WTC11 (cell line): ENCODE measurements around the gene GNA12. TPM values are rescaled to one million over a fixed set of nuclear protein-coding genes. Genes with fewer than 3 reads are reported as not detected.

ENCODE experiments used
- ATAC-seq: fragments of 200-7000 bp; cut with Tn5 transposase; 2 replicates; pipeline ENCODE4 v1.10.0; 2021; ENCODE audit warnings: mild to moderate bottlenecking, moderate library complexity
- CTCF ChIA-PET: fragments of 300-600 bp; sonication (Branson Sonifier 250); formaldehyde crosslinking; loops from one replicate; lab custom pipeline; 2021; ENCODE audit warnings: antibody characterized with exemption; lab: Charles Lee
- POLR2A ChIA-PET: fragments of 350-600 bp; sonication (Branson Sonifier 250); formaldehyde crosslinking; loops from one replicate; lab custom pipeline; 2021; ENCODE audit warnings: antibody characterized with exemption; lab: Charles Lee
- DNase-seq: peaks from one replicate; pipeline ENCODE4 v3.0.0; 2021; ENCODE audit warnings: low spot score
- H3K27ac Mint-ChIP-seq: 2 replicates; pipeline ENCODE4 v1.8.0; 2021; ENCODE audit warnings: mixed read lengths
- H3K27me3 Mint-ChIP-seq: 2 replicates; pipeline ENCODE4 v1.8.0; 2021; ENCODE audit warnings: low read depth, mild to moderate bottlenecking, moderate library complexity, mixed read lengths
- H3K36me3 Mint-ChIP-seq: 2 replicates; pipeline ENCODE4 v1.8.0; 2021; ENCODE audit warnings: mixed read lengths
- H3K4me1 Mint-ChIP-seq: 2 replicates; pipeline ENCODE4 v1.8.0; 2022; ENCODE audit warnings: mixed read lengths
- H3K4me3 Mint-ChIP-seq: 2 replicates; pipeline ENCODE4 v1.8.0; 2021; ENCODE audit warnings: mild to moderate bottlenecking, moderate library complexity, mixed read lengths
- H3K9me3 Mint-ChIP-seq: 2 replicates; pipeline ENCODE4 v1.8.0; 2021; ENCODE audit warnings: mixed read lengths
- ELF4 ChIP-seq: sonication (generic); formaldehyde crosslinking; IDR thresholded peaks from 2 replicates; pipeline ENCODE4 v1.8.1; 2022; ENCODE audit warnings: low read depth, mild to moderate bottlenecking, moderate library complexity, missing genetic modification reagents
- EMX1 ChIP-seq: fragments of 250-450 bp; sonication (Bioruptor Pico); IDR thresholded peaks from 2 replicates; pipeline ENCODE4 v1.8.0; 2021; ENCODE audit warnings: mild to moderate bottlenecking
- FOXJ3 ChIP-seq: sonication (generic); formaldehyde crosslinking; IDR thresholded peaks from 2 replicates; pipeline ENCODE4 v1.9.0; 2021; ENCODE audit warnings: missing genetic modification reagents, mild to moderate bottlenecking, borderline replicate concordance
- FOXK1 ChIP-seq: sonication (generic); formaldehyde crosslinking; IDR thresholded peaks from 2 replicates; pipeline ENCODE4 v1.8.0; 2022; ENCODE audit warnings: mild to moderate bottlenecking, moderate library complexity, missing genetic modification reagents
- FOXP1 ChIP-seq: sonication (generic); formaldehyde crosslinking; IDR thresholded peaks from 2 replicates; pipeline ENCODE4 v1.8.0; 2022; ENCODE audit warnings: missing genetic modification reagents, mild to moderate bottlenecking, moderate library complexity, borderline replicate concordance
- GRHL2 ChIP-seq: fragments of 250-450 bp; sonication (Bioruptor Pico); IDR thresholded peaks from 2 replicates; pipeline ENCODE4 v1.8.0; 2022; ENCODE audit warnings: mild to moderate bottlenecking, moderate library complexity; ENCODE audit not compliant: insufficient replicate concordance, severe bottlenecking
- GTF2I ChIP-seq: fragments of 250-450 bp; sonication (Bioruptor Pico); conservative IDR thresholded peaks from 2 replicates; pipeline ENCODE4 v1.4.0; 2021; ENCODE audit warnings: mild to moderate bottlenecking
- HMGXB4 ChIP-seq: sonication (generic); formaldehyde crosslinking; IDR thresholded peaks from 2 replicates; pipeline ENCODE4 v1.8.1; 2023; ENCODE audit warnings: mild to moderate bottlenecking, moderate library complexity, missing genetic modification reagents
- MXD4 ChIP-seq: fragments of 250-450 bp; sonication (Bioruptor Pico); IDR thresholded peaks from 2 replicates; pipeline ENCODE4 v1.8.0; 2021; ENCODE audit warnings: mild to moderate bottlenecking, moderate library complexity, borderline replicate concordance
- PRRX2 ChIP-seq: fragments of 250-450 bp; sonication (Bioruptor Pico); IDR thresholded peaks from 2 replicates; pipeline ENCODE4 v1.8.0; 2021; ENCODE audit warnings: mild to moderate bottlenecking
- TCF7 ChIP-seq: sonication (generic); formaldehyde crosslinking; IDR thresholded peaks from 2 replicates; pipeline ENCODE4 v1.8.0; 2022; ENCODE audit warnings: mild to moderate bottlenecking, low read depth, missing genetic modification reagents, moderate library complexity
- USF1 ChIP-seq: sonication (generic); formaldehyde crosslinking; IDR thresholded peaks from 2 replicates; pipeline ENCODE4 v1.8.0; 2022; ENCODE audit warnings: mild to moderate bottlenecking, missing genetic modification reagents
- ZBTB21 ChIP-seq: sonication (generic); formaldehyde crosslinking; IDR thresholded peaks from 2 replicates; pipeline ENCODE4 v1.8.1; 2023; ENCODE audit warnings: mild to moderate bottlenecking, missing genetic modification reagents, borderline replicate concordance
- ZNF121 ChIP-seq: sonication (generic); formaldehyde crosslinking; IDR thresholded peaks from 2 replicates; pipeline ENCODE4 v1.8.0; 2023; ENCODE audit warnings: missing genetic modification reagents
- ZNF219 ChIP-seq: sonication (generic); formaldehyde crosslinking; IDR thresholded peaks from 2 replicates; pipeline ENCODE4 v1.8.0; 2023; ENCODE audit warnings: missing genetic modification reagents, mild to moderate bottlenecking, borderline replicate concordance
- ZNF232 ChIP-seq: sonication (generic); formaldehyde crosslinking; IDR thresholded peaks from 2 replicates; pipeline ENCODE4 v1.8.0; 2022; ENCODE audit warnings: mild to moderate bottlenecking, missing genetic modification reagents
- ZNF317 ChIP-seq: sonication (generic); formaldehyde crosslinking; IDR thresholded peaks from 2 replicates; pipeline ENCODE4 v1.8.1; 2023; ENCODE audit warnings: low read depth, mild to moderate bottlenecking, moderate library complexity, missing genetic modification reagents, borderline replicate concordance
- ZNF396 ChIP-seq: fragments of 250-450 bp; sonication (Bioruptor Pico); IDR thresholded peaks from 2 replicates; pipeline ENCODE4 v1.8.0; 2021; ENCODE audit warnings: mild to moderate bottlenecking, moderate library complexity, borderline replicate concordance
- ZNF416 ChIP-seq: fragments of 250-450 bp; sonication (Bioruptor Pico); IDR thresholded peaks from 2 replicates; pipeline ENCODE4 v1.9.0; 2021; ENCODE audit warnings: mild to moderate bottlenecking, inconsistent platforms
- ZNF423 ChIP-seq: fragments of 250-450 bp; sonication (Bioruptor Pico); IDR thresholded peaks from 2 replicates; pipeline ENCODE4 v2.1.2; 2022; ENCODE audit warnings: mild to moderate bottlenecking, moderate library complexity
- total RNA-seq: library from RNA; stranded (reverse); gene quantifications from 3 replicates; pipeline ENCODE4 v1.2.3, GENCODE V29; 2021
- TF ChIP-seq, protein P1 (sequence below): sonication (generic); formaldehyde crosslinking; IDR thresholded peaks from 2 replicates; pipeline ENCODE4 v1.8.0; 2023; ENCODE audit warnings: mild to moderate bottlenecking, missing genetic modification reagents
- TF ChIP-seq, protein P2 (sequence below): sonication (generic); formaldehyde crosslinking; IDR thresholded peaks from 2 replicates; pipeline ENCODE4 v1.8.1; 2023; ENCODE audit warnings: mild to moderate bottlenecking, missing genetic modification reagents, moderate library complexity
- TF ChIP-seq, protein P3 (sequence below): fragments of 250-450 bp; sonication (Bioruptor Pico); IDR thresholded peaks from 2 replicates; pipeline ENCODE4 v1.8.0; 2021; ENCODE audit warnings: mild to moderate bottlenecking
- TF ChIP-seq, protein P4 (sequence below): fragments of 250-450 bp; sonication (Bioruptor Pico); conservative IDR thresholded peaks from 2 replicates; pipeline ENCODE4 v1.9.0; 2021; ENCODE audit warnings: mild to moderate bottlenecking
- TF ChIP-seq, protein P5 (sequence below): sonication (generic); formaldehyde crosslinking; IDR thresholded peaks from 2 replicates; pipeline ENCODE4 v1.8.1; 2022; ENCODE audit warnings: mild to moderate bottlenecking, moderate library complexity, missing genetic modification reagents

The GNA12 gene
- total RNA-seq, 1 experiment from 2014 or later, result 99.6 TPM

DNA sequence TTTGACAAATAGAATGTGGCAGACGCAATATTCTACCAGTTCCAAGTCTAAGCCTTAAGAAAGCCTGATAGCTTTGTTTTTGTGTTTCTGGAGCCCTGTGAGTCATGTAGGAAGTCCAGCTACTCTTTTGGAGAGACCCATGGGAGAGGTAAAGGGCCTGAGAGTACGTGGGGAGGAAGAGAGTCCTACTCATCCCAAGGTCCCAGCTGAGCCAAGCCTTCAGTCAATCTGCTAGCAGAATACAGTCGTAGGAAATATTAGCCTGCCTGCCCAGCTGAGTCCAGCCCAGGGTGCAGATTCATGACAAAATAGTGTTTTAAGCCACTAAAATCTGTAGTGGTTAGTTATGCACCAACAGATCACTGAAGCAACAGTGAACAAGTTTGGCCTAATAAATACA is 9.0 kb upstream of the GNA12 start:
- DNase-seq (no peak), ATAC-seq (no peak)
- Mint-ChIP-seq H3K4me3 (no peak overlapping the region), H3K27me3 (no peaks in the 10 kb centered on the region; the same call in 1 of the 2 replicates), H3K4me1 (0 out of 2 replicates have a peak, but pooled peaks cover 5% of the 10 kb centered on the region), H3K9me3 (no peaks in the 10 kb centered on the region), H3K36me3 (no peaks in the 10 kb centered on the region), H3K27ac (no peak overlapping the region)
- TF ChIP-seq USF1, result no peak
- TF ChIP-seq, protein P1, sequence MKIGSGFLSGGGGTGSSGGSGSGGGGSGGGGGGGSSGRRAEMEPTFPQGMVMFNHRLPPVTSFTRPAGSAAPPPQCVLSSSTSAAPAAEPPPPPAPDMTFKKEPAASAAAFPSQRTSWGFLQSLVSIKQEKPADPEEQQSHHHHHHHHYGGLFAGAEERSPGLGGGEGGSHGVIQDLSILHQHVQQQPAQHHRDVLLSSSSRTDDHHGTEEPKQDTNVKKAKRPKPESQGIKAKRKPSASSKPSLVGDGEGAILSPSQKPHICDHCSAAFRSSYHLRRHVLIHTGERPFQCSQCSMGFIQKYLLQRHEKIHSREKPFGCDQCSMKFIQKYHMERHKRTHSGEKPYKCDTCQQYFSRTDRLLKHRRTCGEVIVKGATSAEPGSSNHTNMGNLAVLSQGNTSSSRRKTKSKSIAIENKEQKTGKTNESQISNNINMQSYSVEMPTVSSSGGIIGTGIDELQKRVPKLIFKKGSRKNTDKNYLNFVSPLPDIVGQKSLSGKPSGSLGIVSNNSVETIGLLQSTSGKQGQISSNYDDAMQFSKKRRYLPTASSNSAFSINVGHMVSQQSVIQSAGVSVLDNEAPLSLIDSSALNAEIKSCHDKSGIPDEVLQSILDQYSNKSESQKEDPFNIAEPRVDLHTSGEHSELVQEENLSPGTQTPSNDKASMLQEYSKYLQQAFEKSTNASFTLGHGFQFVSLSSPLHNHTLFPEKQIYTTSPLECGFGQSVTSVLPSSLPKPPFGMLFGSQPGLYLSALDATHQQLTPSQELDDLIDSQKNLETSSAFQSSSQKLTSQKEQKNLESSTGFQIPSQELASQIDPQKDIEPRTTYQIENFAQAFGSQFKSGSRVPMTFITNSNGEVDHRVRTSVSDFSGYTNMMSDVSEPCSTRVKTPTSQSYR, result no peak
- TF ChIP-seq, protein P2, sequence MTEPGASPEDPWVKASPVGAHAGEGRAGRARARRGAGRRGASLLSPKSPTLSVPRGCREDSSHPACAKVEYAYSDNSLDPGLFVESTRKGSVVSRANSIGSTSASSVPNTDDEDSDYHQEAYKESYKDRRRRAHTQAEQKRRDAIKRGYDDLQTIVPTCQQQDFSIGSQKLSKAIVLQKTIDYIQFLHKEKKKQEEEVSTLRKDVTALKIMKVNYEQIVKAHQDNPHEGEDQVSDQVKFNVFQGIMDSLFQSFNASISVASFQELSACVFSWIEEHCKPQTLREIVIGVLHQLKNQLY (CRISPR knock-in tag), result no peak
- TF ChIP-seq, protein P3, sequence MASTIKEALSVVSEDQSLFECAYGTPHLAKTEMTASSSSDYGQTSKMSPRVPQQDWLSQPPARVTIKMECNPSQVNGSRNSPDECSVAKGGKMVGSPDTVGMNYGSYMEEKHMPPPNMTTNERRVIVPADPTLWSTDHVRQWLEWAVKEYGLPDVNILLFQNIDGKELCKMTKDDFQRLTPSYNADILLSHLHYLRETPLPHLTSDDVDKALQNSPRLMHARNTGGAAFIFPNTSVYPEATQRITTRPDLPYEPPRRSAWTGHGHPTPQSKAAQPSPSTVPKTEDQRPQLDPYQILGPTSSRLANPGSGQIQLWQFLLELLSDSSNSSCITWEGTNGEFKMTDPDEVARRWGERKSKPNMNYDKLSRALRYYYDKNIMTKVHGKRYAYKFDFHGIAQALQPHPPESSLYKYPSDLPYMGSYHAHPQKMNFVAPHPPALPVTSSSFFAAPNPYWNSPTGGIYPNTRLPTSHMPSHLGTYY (CRISPR knock-in tag), result no peak
- no peak for TF ChIP-seq TCF7 (CRISPR knock-in tag)
- no peak for TF ChIP-seq PRRX2 (CRISPR knock-in tag)
- TF ChIP-seq ZBTB21 (CRISPR knock-in tag), result no peak
- TF ChIP-seq EMX1, result no peak
- no peak for TF ChIP-seq ELF4
- no peak for TF ChIP-seq HMGXB4 (CRISPR knock-in tag)
- TF ChIP-seq GRHL2 (CRISPR knock-in tag), result no peak
- no peak for TF ChIP-seq FOXP1 (CRISPR knock-in tag)
- POLR2A ChIA-PET, result no interaction called here
- CTCF ChIA-PET, result interaction anchor here (0.6 to 1.2 kb wide), 2 partner anchors 12 to 69 kb away, joined by 3 to 7 read pairs; no protein-coding TSS in a partner anchor

GRCh38 chr7:2851497-2851896 is 7.4 kb upstream of the GNA12 start:
- DNase-seq, result no peak
- TF ChIP-seq TCF7 (CRISPR knock-in tag), result no peak
- no peak for TF ChIP-seq FOXK1 (CRISPR knock-in tag)
- TF ChIP-seq, protein P4, sequence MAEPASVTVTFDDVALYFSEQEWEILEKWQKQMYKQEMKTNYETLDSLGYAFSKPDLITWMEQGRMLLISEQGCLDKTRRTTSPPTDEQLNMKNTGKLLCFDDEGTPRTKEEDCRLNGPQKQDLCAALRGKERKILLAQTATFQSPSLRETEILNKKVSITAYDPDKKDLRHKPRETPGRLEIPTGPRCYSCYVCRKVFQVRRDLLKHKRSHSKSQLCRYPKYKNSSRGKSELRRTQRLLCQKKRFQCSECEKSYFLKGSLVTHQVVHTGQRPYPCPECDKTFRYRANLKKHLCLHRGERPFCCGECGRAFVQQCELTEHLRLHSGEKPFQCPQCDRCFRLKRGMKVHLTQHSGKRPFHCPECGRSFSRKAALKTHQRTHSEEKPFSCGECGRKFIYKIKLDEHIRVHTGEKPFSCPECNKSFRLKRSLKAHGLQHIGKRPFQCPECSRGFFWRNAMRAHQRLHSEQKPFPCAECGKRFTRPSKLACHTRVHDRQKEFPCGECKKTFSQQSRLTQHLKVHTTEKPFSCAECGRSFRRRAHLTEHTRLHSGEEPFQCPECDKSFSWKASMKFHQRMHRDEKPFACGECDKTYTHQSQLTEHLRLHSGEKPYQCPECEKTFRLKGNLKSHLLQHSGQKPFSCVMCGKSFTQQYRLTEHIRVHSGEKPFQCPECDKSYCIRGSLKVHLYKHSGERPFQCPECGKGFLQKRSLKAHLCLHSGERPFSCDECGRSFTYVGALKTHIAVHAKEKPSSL (CRISPR knock-in tag), result no peak
- no peak for TF ChIP-seq ZNF121 (CRISPR knock-in tag)
- no peak for TF ChIP-seq FOXJ3 (CRISPR knock-in tag)
- TF ChIP-seq ZNF416, result no peak
- no peak for TF ChIP-seq ZNF219 (CRISPR knock-in tag)
- TF ChIP-seq MXD4 (CRISPR knock-in tag), result no peak
- no peak for TF ChIP-seq ZNF232 (CRISPR knock-in tag)
- no peak for TF ChIP-seq ZNF317
- no peak for TF ChIP-seq ZNF396 (CRISPR knock-in tag)
- TF ChIP-seq GTF2I (CRISPR knock-in tag), result no peak
- TF ChIP-seq GRHL2 (CRISPR knock-in tag), result no peak
- TF ChIP-seq ZNF423 (CRISPR knock-in tag), result no peak
- TF ChIP-seq, protein P5, sequence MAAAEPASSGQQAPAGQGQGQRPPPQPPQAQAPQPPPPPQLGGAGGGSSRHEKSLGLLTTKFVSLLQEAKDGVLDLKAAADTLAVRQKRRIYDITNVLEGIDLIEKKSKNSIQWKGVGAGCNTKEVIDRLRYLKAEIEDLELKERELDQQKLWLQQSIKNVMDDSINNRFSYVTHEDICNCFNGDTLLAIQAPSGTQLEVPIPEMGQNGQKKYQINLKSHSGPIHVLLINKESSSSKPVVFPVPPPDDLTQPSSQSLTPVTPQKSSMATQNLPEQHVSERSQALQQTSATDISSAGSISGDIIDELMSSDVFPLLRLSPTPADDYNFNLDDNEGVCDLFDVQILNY (CRISPR knock-in tag), result no peak

More at GRCh38 chr7:2851497-2851896, 7.4 kb upstream of the GNA12 start:
- Mint-ChIP-seq H3K4me1 (no peaks in the 10 kb centered on the region), H3K9me3 (no peaks in the 10 kb centered on the region), H3K4me3 (no peak overlapping the region), H3K27me3 (no peaks in the 10 kb centered on the region; the same call in 1 of the 2 replicates), H3K27ac (no peak overlapping the region), H3K36me3 (no peaks in the 10 kb centered on the region)
- ATAC-seq, result no peak
- ChIA-PET POLR2A (no interaction called here), CTCF (no interaction called here)
